Measurements from ENCODE around the gene OR1F1. TPM values are rescaled to one million over a fixed set of nuclear protein-coding genes. Genes with fewer than 3 reads are reported as not detected.

Gene OR1F1
- total RNA-seq, 1 donor from 2014 or later = not detected

- no peak for DNase-seq (ENCODE audit: low spot score)
- Mint-ChIP-seq H3K4me1 (ENCODE audit: low read depth) (peaks cover 8% of the 10 kb centered on the region), H3K27ac (no peak overlapping the region), H3K36me3 (ENCODE audit: low read depth) (peaks cover 6% of the 10 kb centered on the region), H3K9me3 (no peaks in the 10 kb centered on the region), H3K27me3 (ENCODE audit: insufficient read depth) (peaks cover 3% of the 10 kb centered on the region), H3K4me3 (no peak overlapping the region)
- intact Hi-C loops (cut with micrococcal nuclease) = no loop called here
These were observed 42.3 kb upstream of the OR1F1 start for GRCh38 chr16:3145660-3146059.

DNA sequence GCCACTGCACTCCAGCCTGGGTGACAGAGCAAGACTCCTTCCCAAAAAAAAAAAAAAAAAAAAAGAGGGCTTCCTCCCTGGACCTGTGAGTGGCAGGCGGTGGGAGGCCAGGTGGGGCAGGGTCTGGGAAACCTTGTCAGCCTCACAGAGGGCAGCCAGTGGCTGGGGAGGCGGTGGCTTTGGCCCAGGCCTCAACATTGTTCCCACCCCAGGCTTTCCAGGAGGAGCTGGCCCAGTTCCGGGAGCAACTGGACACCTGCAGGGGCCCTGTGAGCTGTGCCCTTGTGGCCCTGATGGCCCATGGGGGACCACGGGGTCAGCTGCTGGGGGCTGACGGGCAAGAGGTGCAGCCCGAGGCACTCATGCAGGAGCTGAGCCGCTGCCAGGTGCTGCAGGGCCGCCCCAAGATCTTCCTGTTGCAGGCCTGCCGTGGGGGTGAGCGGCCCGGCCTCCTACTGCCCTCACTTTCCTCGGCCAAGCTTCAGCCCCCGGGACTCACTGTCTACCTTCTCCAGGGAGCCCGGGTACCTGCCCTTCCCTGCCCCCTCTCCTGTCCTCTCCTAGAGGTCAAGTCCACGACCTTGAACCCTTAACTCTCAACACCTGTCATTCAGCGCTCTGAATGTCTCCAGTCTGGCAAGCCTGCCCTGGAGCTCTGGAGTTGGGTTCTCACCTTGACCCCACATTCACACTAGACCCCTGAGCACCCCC lies 40.8 kb upstream of the OR1F1 start:
- peaks cover 3% of the 10 kb centered on the region for H3K27me3 Mint-ChIP-seq (ENCODE audit: insufficient read depth)
- peaks cover 17% of the 10 kb centered on the region for H3K4me1 Mint-ChIP-seq (ENCODE audit: low read depth)
- H3K36me3 Mint-ChIP-seq (ENCODE audit: low read depth) = peaks cover 5% of the 10 kb centered on the region
- intact Hi-C loops (cut with micrococcal nuclease) = no loop called here
- no peaks in the 10 kb centered on the region for H3K9me3 Mint-ChIP-seq
- DNase-seq (ENCODE audit: low spot score) = no peak
- no peak overlapping the region for H3K4me3 Mint-ChIP-seq
- H3K27ac Mint-ChIP-seq = no peak overlapping the region

DNA sequence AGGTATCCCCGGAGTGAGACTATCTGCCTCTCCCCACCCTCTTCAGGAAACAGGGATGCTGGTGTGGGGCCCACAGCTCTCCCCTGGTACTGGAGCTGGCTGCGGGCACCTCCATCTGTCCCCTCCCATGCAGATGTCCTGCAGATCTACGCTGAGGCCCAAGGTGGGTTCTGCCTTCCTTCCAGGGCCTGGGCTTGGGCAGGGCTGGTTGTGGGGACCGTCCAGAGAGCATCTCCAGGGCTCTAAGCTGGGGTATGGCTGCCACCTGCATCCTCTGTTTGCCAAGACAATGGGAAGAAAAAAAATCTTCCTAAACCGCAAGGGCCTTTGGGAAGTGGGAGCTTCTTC lies 40.3 kb upstream of the OR1F1 start:
- intact Hi-C loops (cut with micrococcal nuclease) = no loop called here
- no peaks in the 10 kb centered on the region for H3K36me3 Mint-ChIP-seq (ENCODE audit: low read depth)
- no peaks in the 10 kb centered on the region for H3K9me3 Mint-ChIP-seq
- H3K4me1 Mint-ChIP-seq (ENCODE audit: low read depth) = peaks cover 22% of the 10 kb centered on the region
- H3K27ac Mint-ChIP-seq = no peak overlapping the region
- H3K4me3 Mint-ChIP-seq = no peak overlapping the region
- DNase-seq (ENCODE audit: low spot score) = no peak
- peaks cover 9% of the 10 kb centered on the region for H3K27me3 Mint-ChIP-seq (ENCODE audit: insufficient read depth)

GRCh38 chr16:3148256-3149192 lies 39.5 kb upstream of the OR1F1 start:
- no peak for DNase-seq (ENCODE audit: low spot score)
- H3K9me3 Mint-ChIP-seq = no peaks in the 10 kb centered on the region
- H3K4me1 Mint-ChIP-seq (ENCODE audit: low read depth) = peaks cover 25% of the 10 kb centered on the region
- peak overlapping the region; percentile 50 for H3K27ac Mint-ChIP-seq
- peak overlapping the region; percentile 84 for H3K4me3 Mint-ChIP-seq
- intact Hi-C loops (cut with micrococcal nuclease) = no loop called here
- H3K27me3 Mint-ChIP-seq (ENCODE audit: insufficient read depth) = peaks cover 10% of the 10 kb centered on the region
- no peaks in the 10 kb centered on the region for H3K36me3 Mint-ChIP-seq (ENCODE audit: low read depth)

DNA sequence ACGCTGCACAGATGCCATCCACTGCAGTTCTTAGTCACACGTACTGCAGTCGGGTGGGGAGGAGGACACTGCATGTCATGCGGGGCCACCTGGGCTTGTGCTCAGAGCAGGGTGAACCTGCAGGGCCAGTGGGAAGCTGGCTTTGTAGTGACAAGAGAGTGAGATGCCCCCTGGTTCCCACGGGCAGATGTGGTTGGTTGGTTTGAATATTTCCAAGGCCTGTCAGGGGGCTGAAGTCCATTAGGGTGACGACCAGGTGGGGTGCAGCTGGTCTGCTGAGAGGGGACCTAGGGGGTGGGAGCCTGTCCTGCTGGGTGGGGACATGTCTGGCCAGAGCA lies 38.8 kb upstream of the OR1F1 start:
- Mint-ChIP-seq H3K36me3 (ENCODE audit: low read depth) (no peaks in the 10 kb centered on the region), H3K4me1 (ENCODE audit: low read depth) (peaks cover 25% of the 10 kb centered on the region), H3K27me3 (ENCODE audit: insufficient read depth) (peaks cover 10% of the 10 kb centered on the region), H3K27ac (peak overlapping the region; percentile 50), H3K9me3 (peaks cover under 1% of the 10 kb centered on the region), H3K4me3 (peak overlapping the region; percentile 84)
- no peak for DNase-seq (ENCODE audit: low spot score)
- intact Hi-C loops (cut with micrococcal nuclease) = no loop called here

DNA sequence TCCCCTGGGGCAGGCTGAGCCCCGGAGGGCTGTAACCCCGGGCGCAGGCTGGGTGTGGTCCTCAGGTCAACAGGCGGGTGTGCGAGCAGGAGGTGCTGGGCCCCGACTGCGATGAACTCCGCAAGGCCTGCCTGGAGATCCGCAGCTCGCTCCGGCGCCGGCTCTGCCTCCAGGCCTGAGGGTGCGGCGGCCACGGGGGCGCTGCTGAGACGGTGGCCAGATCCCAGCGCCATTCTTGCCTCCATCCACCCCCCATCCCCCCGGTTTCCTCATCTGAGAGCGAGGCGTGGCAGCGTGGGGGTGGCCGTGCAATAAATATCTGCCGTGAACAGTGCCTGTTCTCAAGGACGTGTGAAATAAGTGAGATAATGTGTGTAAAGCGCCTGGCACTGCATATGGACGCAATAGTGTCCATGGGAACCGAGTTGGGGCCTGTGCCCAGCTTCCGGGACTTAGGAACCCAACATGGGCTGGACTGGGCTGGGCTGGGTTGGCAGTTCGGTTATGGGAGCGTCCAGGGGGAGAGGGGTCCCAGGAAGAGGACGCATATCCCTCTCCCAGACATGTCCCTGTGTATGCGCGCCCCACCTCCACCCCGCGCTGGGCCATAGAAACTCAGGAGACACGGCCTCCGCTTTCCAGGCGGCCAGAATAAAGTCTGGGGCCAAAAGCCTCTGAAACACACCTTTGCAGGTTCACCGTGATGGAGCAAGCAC lies 38.2 kb upstream of the OR1F1 start:
- Mint-ChIP-seq H3K4me1 (ENCODE audit: low read depth) (peaks cover 25% of the 10 kb centered on the region), H3K4me3 (peak overlapping the region; percentile 84), H3K36me3 (ENCODE audit: low read depth) (no peaks in the 10 kb centered on the region), H3K27ac (peak overlapping the region; percentile 81), H3K9me3 (peaks cover 3% of the 10 kb centered on the region), H3K27me3 (ENCODE audit: insufficient read depth) (peaks cover 10% of the 10 kb centered on the region)
- peak; percentile 31 for DNase-seq (ENCODE audit: low spot score)
- intact Hi-C loops (cut with micrococcal nuclease) = loop anchor here (1.0 kb wide), 4 partner anchors 9 to 308 kb away; no protein-coding TSS in a partner anchor

- peak; percentile 98 for DNase-seq (ENCODE audit: low spot score)
- peak overlapping the region; percentile 93 for H3K27ac Mint-ChIP-seq
- intact Hi-C loops (cut with micrococcal nuclease) = loop anchor here (1.0 kb wide), 4 partner anchors 8 to 307 kb away; no protein-coding TSS in a partner anchor
- H3K9me3 Mint-ChIP-seq = peaks cover 3% of the 10 kb centered on the region
- H3K36me3 Mint-ChIP-seq (ENCODE audit: low read depth) = no peaks in the 10 kb centered on the region
- peak overlapping the region; percentile 85 for H3K4me3 Mint-ChIP-seq
- H3K4me1 Mint-ChIP-seq (ENCODE audit: low read depth) = peaks cover 33% of the 10 kb centered on the region
- H3K27me3 Mint-ChIP-seq (ENCODE audit: insufficient read depth) = peaks cover 10% of the 10 kb centered on the region
These were observed 37.4 kb upstream of the OR1F1 start for GRCh38 chr16:3150346-3151218.

DNA sequence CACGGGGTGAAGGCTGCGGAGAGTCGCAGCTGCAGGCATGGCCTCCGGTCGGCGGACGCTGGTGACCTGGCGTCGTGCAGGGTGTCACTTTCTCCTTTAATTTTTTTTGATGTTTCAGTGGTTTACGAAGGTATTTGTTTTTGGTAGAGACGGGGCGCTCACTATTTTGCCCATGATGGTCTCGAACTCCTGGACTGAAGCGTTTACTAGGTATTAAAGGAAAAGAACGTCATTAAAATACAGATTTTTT lies 36.1 kb upstream of the OR1F1 start:
- Mint-ChIP-seq H3K27ac (peak overlapping the region; percentile 93), H3K36me3 (ENCODE audit: low read depth) (no peaks in the 10 kb centered on the region), H3K4me1 (ENCODE audit: low read depth) (peaks cover 34% of the 10 kb centered on the region), H3K9me3 (peaks cover 3% of the 10 kb centered on the region), H3K27me3 (ENCODE audit: insufficient read depth) (peaks cover 6% of the 10 kb centered on the region), H3K4me3 (peak overlapping the region; percentile 82)
- no peak for DNase-seq (ENCODE audit: low spot score)
- intact Hi-C loops (cut with micrococcal nuclease) = loop anchor here (1.0 to 2.0 kb wide), 2 partner anchors 31 to 131 kb away; partner anchors contain the start of gene ZNF263

DNA sequence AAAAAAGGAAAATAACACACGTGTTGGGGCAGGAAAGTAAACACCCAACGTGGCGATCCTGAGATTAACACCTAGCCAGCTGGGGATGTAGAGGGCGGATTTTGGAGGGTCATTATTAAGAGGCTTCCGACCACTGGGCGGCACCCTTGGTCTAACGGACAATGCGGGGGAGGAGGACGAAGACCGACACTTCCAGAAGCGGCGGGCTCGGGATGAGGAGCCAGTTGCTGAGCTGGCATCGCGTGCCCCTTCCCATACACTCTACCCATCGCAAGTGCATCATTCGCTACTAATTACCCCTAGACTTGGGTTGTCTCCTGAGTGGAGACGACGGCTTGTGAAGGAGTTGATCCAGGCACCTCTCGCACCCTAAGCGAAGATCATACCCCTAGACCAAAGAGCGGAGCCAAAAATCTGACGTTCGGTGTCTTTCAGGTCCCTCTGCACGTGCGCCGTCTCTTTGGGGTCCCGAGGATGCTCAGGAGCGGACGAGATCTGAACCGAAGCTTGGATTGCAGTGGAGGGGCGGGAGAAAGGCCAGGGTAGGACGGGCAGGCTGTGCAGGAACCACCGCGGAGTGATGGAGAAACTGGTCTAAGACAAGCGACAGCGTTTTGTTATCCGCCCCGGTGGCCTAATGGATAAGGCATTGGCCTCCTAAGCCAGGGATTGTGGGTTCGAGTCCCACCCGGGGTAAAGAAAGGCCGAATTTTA lies 35.6 kb upstream of the OR1F1 start:
- no peaks in the 10 kb centered on the region for H3K36me3 Mint-ChIP-seq (ENCODE audit: low read depth)

GRCh38 chr16:3152991-3153368 lies 35.0 kb upstream of the OR1F1 start:
- Mint-ChIP-seq H3K4me3 (peak overlapping the region; percentile 82), H3K9me3 (peaks cover 3% of the 10 kb centered on the region), H3K4me1 (ENCODE audit: low read depth) (peaks cover 44% of the 10 kb centered on the region), H3K36me3 (ENCODE audit: low read depth) (no peaks in the 10 kb centered on the region), H3K27me3 (ENCODE audit: insufficient read depth) (peaks cover 14% of the 10 kb centered on the region), H3K27ac (peak overlapping the region; percentile 93)
- intact Hi-C loops (cut with micrococcal nuclease) = loop anchor here (1.0 to 2.0 kb wide), 2 partner anchors 30 to 130 kb away; partner anchors contain the start of gene ZNF263
- no peak for DNase-seq (ENCODE audit: low spot score)

More for the DNA sequence above, 35.6 kb upstream of the OR1F1 start:
- H3K27ac Mint-ChIP-seq = peak overlapping the region; percentile 93
- intact Hi-C loops (cut with micrococcal nuclease) = loop anchor here (1.0 to 2.0 kb wide), 2 partner anchors 30 to 131 kb away; partner anchors contain the start of gene ZNF263
- H3K4me1 Mint-ChIP-seq (ENCODE audit: low read depth) = peaks cover 39% of the 10 kb centered on the region
- H3K4me3 Mint-ChIP-seq = peak overlapping the region; percentile 82
- peaks cover 8% of the 10 kb centered on the region for H3K27me3 Mint-ChIP-seq (ENCODE audit: insufficient read depth)
- H3K9me3 Mint-ChIP-seq = peaks cover 3% of the 10 kb centered on the region
- DNase-seq (ENCODE audit: low spot score) = peak; percentile 77

DNA sequence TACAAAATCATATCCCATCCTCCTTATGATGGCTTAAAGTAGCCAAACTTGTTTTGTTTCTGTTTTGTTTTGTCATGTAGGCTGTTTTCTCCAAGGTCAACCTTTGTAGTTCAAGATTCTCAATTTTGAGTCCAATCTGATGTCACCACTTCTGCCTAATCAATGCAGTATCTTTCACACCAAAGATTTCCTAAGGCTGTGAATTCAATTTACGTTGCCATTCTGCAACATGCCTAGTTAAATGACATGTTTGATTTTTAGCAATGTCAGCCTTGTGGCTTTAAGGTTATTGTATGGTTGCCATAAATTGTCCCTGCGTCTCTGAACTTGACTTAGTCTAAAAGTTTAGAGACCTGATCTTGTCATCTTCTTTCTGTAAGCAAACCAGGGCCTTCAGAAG lies 32.8 kb upstream of the OR1F1 start:
- no peaks in the 10 kb centered on the region for H3K36me3 Mint-ChIP-seq (ENCODE audit: low read depth)
- peaks cover 3% of the 10 kb centered on the region for H3K9me3 Mint-ChIP-seq
- intact Hi-C loops (cut with micrococcal nuclease) = no loop called here
- no peak for DNase-seq (ENCODE audit: low spot score)
- peaks cover 18% of the 10 kb centered on the region for H3K27me3 Mint-ChIP-seq (ENCODE audit: insufficient read depth)
- H3K4me1 Mint-ChIP-seq (ENCODE audit: low read depth) = peaks cover 57% of the 10 kb centered on the region
- no peak overlapping the region for H3K4me3 Mint-ChIP-seq
- no peak overlapping the region for H3K27ac Mint-ChIP-seq

Measured in activated T-helper 1 cell treated with anti-CD3 and anti-CD28 coated beads, Interleukin-12 subunit alpha, Interleukin-12 subunit beta, Interleukin-2, Interleukin-4 antibody, amounts not matched to agents 30 ng/mL and 10 ng/mL and 1 ng/mL, durations not matched to agents 14 hours and 24 hours and 36 hours (primary cell).